Measurements from ENCODE around the gene SOX10. TPM values are rescaled to one million over a fixed set of nuclear protein-coding genes. Genes with fewer than 3 reads are reported as not detected.

The SOX10 gene
- total RNA-seq, 1 experiment from 2014 or later = not detected

DNA sequence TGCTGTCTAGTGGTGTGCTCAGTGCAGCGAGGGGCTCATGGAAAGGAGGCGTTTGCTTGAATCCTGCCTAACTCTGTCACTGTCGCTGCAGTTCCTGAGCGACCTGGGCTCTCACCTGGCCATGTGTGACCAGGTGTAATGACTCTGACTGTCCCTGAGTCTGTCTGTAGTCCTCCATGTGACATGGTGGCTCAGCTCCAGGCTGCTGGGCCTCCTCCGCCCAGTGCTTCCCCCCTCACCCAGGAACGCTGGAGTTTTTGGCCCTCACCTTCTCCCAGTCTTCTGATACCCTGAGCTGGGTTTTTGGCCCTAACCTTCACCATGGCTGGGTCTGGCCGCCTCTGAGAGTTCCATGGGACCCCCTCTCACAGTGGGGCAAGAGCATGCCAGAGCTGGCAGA lies 58.0 kb downstream of the SOX10 start:
- Histone ChIP-seq H3K9me3 (replicated peaks) (no peaks in the 10 kb centered on the region), H3K36me3 (no peaks in the 10 kb centered on the region)

DNA sequence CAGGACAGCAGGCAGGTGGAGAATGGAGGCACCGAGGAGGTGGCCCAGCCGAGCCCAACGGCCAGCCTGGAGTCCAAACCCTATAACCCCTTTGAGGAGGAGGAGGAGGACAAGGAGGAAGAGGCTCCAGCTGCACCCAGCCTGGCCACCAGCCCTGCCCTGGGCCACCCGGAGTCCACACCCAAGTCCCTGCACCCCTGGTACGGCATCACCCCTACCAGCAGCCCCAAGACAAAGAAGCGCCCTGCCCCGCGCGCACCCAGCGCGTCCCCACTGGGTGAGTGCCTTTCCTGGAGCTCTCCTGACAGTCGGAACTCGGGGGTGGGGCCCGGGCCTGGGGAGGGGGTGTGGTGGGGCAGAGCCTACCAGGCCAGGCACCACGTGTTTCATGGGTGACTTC lies 58.6 kb downstream of the SOX10 start:
- Histone ChIP-seq H3K4me3 (no peak overlapping the region), H3K9me3 (replicated peaks) (no peaks in the 10 kb centered on the region), H3K4me1 (no peaks in the 10 kb centered on the region), H3K27me3 (no peaks in the 10 kb centered on the region), H3K36me3 (no peaks in the 10 kb centered on the region), H3K27ac (no peak overlapping the region)
- DNase-seq = no peak

More for the DNA sequence above, 58.0 kb downstream of the SOX10 start:
- H3K4me3 ChIP-seq = no peak overlapping the region
- no peak overlapping the region for H3K27ac ChIP-seq
- no peaks in the 10 kb centered on the region for H3K4me1 ChIP-seq
- H3K27me3 ChIP-seq = no peaks in the 10 kb centered on the region
- DNase-seq = no peak

DNA sequence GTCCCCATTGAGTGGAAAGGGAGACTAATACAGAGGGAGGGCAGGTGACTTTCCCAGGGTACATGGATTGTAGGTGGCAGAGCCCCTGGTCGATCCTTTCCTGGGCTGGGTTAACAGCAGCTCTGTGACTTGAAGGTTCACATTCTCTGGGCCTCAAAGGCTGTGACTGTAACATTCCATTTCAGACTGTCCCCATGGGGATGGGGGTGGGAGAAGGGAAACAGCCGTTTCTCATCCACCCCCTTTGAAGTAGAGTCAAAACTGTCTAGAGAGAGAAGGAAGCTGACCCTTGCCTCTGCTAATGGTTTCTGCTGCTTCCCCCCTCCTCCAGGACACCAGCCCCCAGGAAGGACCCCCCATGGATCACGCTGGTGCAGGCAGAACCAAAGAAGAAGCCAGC lies 59.0 kb downstream of the SOX10 start:
- H3K27me3 ChIP-seq = no peaks in the 10 kb centered on the region
- no peaks in the 10 kb centered on the region for H3K36me3 ChIP-seq
- no peak overlapping the region for H3K4me3 ChIP-seq
- DNase-seq = no peak
- H3K9me3 ChIP-seq (replicated peaks) = no peaks in the 10 kb centered on the region
- no peaks in the 10 kb centered on the region for H3K4me1 ChIP-seq
- no peak overlapping the region for H3K27ac ChIP-seq

DNA sequence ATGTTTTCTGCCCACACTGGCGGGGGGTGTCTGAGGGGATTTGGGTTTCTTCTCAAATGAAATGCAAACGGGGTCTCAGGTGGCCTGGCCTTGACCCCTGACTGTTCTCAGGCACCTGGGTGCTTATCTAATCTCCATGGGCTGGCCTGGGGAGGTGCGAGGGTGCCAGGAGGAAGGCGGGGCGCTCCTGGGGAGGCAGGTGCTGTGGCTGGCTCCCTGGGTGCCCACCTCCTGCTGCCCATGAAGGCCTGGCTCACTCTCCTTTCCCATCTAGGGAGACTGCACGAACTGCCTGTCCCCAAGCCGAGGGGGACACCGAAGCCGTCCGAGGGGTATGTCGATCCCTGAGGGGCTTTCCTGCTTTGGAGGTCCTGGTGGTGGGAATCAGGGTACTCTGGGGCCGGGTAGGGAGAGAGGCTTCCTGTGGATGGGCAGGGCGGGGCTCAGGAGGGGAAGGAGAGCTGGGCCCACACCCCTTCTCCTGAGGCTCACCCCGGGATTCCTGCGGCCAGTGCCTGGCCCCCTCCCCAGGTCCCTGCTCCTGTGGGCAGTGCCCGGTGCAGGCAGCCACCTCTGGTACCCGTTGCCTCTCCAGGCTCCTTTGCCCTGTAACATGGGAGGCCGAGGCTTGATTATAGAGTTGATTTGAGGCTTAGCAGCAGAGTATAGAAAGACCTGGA lies 59.8 kb downstream of the SOX10 start:
- Histone ChIP-seq H3K36me3 (no peaks in the 10 kb centered on the region), H3K4me3 (no peak overlapping the region), H3K9me3 (replicated peaks) (no peaks in the 10 kb centered on the region), H3K27ac (no peak overlapping the region), H3K27me3 (no peaks in the 10 kb centered on the region), H3K4me1 (no peaks in the 10 kb centered on the region)
- DNase-seq = no peak

DNA sequence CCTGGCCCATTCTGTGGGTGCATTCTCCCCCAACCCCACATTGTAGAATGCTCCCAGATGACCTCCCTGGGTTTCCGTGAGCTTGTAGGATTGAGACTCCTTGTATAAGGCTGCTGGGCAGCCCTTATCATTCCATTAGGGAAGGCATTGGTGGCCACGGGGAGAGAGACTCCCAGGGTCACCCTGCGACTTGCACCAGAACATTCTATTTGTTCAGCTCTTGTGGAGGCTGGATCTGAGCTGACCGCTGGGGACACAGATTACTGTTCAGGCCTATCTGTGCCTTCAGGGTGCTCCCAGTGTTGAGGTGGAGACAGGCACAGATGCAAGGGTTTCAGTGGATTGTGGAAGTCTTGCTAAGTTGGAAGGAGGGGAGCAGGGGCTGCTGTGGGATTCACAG lies 60.4 kb downstream of the SOX10 start:
- Histone ChIP-seq H3K36me3 (no peaks in the 10 kb centered on the region), H3K9me3 (replicated peaks) (no peaks in the 10 kb centered on the region), H3K4me1 (no peaks in the 10 kb centered on the region), H3K27ac (no peak overlapping the region), H3K4me3 (no peak overlapping the region), H3K27me3 (no peaks in the 10 kb centered on the region)
- DNase-seq = no peak

Other genes starting within 250 kb of the SOX10 start
- 14.2 and 15.0 TPM in 2 replicates for gene GCAT, start 176.6 kb downstream of the SOX10 start, total RNA-seq (2014; rRNA removed; shearing (Covaris generic))
- gene GALR3, start 161.2 kb downstream of the SOX10 start, total RNA-seq (2014; rRNA removed; shearing (Covaris generic)) = not detected in 2 replicates
- gene ANKRD54, start 140.2 kb downstream of the SOX10 start, total RNA-seq (2014; rRNA removed; shearing (Covaris generic)) = 17.1 and 18.2 TPM in 2 replicates
- 647 and 707 TPM in 2 replicates for gene EIF3L, start 135.1 kb downstream of the SOX10 start, total RNA-seq (2014; rRNA removed; shearing (Covaris generic))
- gene MICALL1, start 78.3 kb downstream of the SOX10 start, total RNA-seq (2014; rRNA removed; shearing (Covaris generic)) = 16.8 and 18.0 TPM in 2 replicates
- not detected in 2 replicates for gene C22orf23, start 31.0 kb downstream of the SOX10 start, total RNA-seq (2014; rRNA removed; shearing (Covaris generic))
- gene POLR2F, start 30.9 kb downstream of the SOX10 start, total RNA-seq (2014; rRNA removed; shearing (Covaris generic)) = 121 and 122 TPM in 2 replicates
- 0.45 and 1.2 TPM in 2 replicates for gene PICK1, start 72.8 kb upstream of the SOX10 start, total RNA-seq (2014; rRNA removed; shearing (Covaris generic))
- 1.1 and 1.4 TPM in 2 replicates for gene SLC16A8, start 99.6 kb upstream of the SOX10 start, total RNA-seq (2014; rRNA removed; shearing (Covaris generic))
- not detected in 2 replicates for gene BAIAP2L2, start 126.1 kb upstream of the SOX10 start, total RNA-seq (2014; rRNA removed; shearing (Covaris generic))
- gene PLA2G6, start 197.3 kb upstream of the SOX10 start, total RNA-seq (2014; rRNA removed; shearing (Covaris generic)) = 3.9 and 5.4 TPM in 2 replicates
- 3.2 and 3.6 TPM in 2 replicates for gene MAFF, start 217.4 kb upstream of the SOX10 start, total RNA-seq (2014; rRNA removed; shearing (Covaris generic))